HG03139 (cell line): ENCODE results near the gene CORIN.

ENCODE experiments used
- ATAC-seq: cut with Tn5 transposase; IDR thresholded peaks from one replicate; pipeline ENCODE4 v1.9.1; 2021; ENCODE audit not compliant: unreplicated experiment

Gene CORIN

DNA sequence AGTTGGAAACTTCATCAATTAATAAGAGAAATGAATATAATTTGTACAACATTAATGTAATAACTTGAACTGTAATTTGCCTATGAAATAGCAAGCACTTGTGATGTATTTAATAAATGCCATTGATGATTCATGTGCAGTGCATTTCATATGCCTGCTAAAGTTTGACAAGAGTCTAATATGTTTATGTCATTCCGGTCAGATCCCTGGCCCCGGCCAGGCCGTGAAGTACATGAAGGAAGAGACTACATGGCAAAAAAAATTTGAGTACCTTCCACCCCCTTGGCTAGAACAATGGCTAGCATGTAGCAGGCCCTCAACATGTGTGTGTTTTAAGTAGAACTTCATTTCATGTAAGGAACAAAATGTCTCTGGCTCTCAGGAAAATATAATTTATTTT lies 191.5 kb downstream of the CORIN start:
- no peak for ATAC-seq

- no peak for ATAC-seq
Observed at GRCh38 chr4:47643845-47644244, 194.0 kb downstream of the CORIN start.

GRCh38 chr4:47642985-47643760 lies 194.7 kb downstream of the CORIN start:
- ATAC-seq = no peak

GRCh38 chr4:47642191-47642830 lies 195.6 kb downstream of the CORIN start:
- ATAC-seq = no peak

- no peak for ATAC-seq
Observed at GRCh38 chr4:47641755-47642154, 196.1 kb downstream of the CORIN start.

- no peak for ATAC-seq
Observed at GRCh38 chr4:47640911-47641310, 197.0 kb downstream of the CORIN start.

- ATAC-seq = no peak
Observed at GRCh38 chr4:47639531-47639930, 198.3 kb downstream of the CORIN start.

- ATAC-seq = no peak
Observed at GRCh38 chr4:47631161-47631560, 206.7 kb downstream of the CORIN start.

GRCh38 chr4:47624031-47624441 lies 213.8 kb downstream of the CORIN start:
- no peak for ATAC-seq

- ATAC-seq = no peak
Observed at GRCh38 chr4:47621181-47621580, 216.7 kb downstream of the CORIN start.

DNA sequence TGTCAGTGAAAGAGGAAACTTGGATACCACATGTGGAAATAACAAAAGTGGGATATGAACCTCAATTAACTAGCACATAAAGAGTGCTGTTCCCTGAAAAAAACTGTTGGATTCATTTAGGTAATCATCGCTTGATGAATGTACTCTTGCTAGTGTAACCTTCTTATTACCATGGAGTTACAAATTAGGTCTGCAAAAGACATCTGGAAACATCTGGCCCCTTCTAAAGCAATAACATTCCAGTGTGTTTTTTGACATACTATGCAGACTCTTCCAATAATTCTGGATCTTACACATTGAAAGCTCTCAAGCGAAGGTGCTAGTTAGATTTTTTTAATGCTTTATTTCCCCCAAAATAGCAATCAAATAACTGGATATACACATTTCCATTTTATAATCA lies 218.2 kb downstream of the CORIN start:
- no peak for ATAC-seq

DNA sequence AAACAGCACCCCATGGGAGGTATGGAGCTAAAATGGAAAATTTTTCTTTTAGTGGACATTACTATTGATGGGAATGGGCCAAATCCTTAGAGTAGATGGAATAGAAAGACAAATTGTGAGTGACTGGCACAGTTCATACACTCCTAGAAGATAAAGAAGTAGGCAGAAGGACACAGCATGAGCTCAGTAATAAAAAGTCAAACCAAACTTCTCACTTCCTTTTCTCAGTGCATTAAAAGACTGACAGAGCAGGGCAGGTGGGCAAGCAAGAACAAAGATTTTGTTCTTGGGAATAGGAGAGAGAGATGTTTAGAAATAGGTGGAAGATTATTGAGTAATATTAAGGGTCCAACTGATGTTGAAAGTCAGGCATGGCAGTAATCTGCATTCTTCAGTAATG lies 220.3 kb downstream of the CORIN start:
- no peak for ATAC-seq

GRCh38 chr4:47615385-47615784 lies 222.5 kb downstream of the CORIN start:
- ATAC-seq = no peak

DNA sequence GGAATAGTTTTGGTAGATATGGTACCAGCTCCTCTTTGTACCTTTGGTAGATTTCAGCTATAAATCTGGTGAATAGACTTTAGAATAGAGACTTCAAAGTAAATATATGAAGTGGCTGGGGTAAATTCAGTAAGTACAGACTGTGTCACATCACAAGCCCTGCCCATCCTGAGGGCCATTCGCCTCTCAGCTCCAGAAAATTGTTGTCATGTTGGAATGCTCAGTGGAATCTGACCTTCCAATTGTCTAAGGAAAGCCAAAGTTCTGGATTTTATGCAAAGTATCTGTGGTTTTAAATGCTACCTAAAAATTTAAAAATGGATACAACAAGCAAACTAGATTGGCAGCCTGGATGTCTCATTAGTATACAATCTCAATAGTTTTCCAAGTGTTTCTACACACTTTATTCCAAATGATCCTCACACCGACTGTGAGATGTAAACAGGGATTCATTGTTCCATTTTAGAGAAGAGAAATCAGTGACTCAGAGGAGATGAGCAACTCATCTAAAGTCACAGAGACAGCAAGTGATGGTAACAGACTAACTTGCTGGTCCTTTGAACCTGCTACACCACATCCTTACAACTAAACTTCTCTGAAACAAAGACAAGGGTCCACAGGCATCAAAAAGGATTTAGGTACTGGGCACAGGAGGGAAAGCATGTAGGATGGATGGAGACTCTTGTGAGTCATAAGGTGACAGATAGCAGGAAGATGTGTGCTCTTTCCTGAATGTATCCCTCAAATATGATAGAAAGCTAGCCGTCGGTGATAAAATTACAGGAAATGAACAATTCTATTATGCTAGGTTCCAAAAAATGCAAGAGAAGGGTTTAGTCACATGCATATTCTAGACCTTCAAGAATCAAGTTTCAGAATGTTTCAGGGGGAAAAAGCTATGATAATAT lies 225.5 kb downstream of the CORIN start:
- no peak for ATAC-seq

DNA sequence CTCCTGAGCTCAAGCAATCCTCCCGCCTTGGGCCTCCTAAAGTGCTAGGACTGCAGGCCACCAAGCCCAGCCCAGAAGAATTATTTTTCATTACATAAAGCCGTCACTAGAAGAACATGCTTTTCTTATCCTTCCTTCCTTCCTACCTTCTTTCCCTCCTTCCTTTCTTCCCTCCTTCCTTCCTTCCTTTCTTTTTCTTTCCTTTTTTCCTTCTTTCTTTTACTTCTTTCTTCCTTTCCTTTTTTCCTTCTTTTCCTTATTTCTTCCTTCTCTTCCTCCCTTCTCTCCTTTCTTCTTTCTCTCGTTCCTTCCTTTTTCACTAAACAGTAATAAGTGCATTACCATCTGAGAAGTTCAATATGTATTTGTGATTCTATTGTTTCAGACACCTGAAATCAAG lies 231.4 kb downstream of the CORIN start:
- no peak for ATAC-seq

DNA sequence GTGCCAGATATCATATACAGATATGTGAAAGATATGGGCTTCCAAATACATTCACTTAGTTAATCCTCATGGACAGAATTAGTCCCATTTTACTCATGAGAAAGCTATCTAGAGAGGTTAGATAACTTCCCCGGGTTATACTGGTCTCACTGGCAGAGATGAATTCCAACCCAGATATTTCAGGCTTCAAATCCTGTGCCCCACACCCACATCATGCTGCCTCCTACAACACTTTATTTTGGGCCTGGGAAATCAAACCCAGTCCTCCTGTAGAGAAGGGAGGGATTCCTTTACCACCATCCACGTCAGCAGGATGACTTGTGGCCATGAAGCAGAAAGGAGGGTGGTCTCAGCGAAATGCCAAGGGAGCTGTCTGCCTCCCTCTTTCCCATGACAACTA lies 239.0 kb downstream of the CORIN start:
- no peak for ATAC-seq

DNA sequence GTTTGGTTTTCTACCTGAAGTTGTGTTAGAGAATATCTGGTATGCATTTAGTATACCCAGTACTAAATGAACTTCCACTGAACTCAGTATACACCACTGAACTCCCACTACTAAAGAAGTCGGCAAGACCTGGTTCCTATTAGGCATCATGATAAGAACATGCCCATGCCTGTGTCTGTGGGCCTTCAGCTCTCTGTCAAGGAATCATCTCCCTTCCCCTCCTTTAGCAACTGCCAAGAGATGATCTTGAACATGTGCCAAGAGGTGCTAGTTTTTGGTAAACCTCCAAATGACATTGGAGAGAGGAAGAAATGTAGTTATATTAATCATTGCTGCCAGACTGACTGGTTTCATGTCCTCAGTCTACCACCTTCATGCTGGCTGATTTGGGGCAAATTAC lies 239.5 kb downstream of the CORIN start:
- no peak for ATAC-seq

DNA sequence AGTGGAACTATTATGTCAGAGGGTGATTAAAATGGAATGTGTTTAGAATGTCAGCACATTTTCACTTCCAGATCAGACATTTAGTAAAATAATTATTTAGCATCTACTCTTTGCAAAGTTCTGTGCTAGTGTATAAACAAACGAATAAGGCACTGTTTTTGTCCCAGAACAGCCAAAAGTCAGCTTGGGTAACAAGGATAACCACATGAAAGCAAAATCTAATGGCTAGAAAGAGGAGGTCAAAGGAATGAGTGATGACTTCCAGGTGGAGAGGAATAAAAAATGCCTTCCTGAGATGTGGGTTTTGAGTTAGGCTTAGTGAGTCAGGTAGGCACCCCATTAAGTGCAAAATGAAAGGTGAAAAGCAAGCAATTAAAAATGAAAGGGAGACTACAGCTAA lies 240.2 kb downstream of the CORIN start:
- no peak for ATAC-seq

- no peak for ATAC-seq
Observed at GRCh38 chr4:47590325-47590724, 247.5 kb downstream of the CORIN start.

GRCh38 chr4:47579235-47579634 lies 258.6 kb downstream of the CORIN start:
- no peak for ATAC-seq

- ATAC-seq = no peak
Observed at GRCh38 chr4:47577779-47578553, 259.9 kb downstream of the CORIN start.
